BJ (cell line): ENCODE data around the gene PRSS53. TPM values are rescaled to one million over a fixed set of nuclear protein-coding genes. Genes with fewer than 3 reads are reported as not detected.

Source experiments
- CTCF ChIA-PET: fragments of 350-600 bp; formaldehyde crosslinking; extraction: SDS; loops from one replicate; lab custom pipeline; 2021; ENCODE audit warnings: antibody characterized with exemption, inconsistent platforms; lab: Yijun Ruan, JAX
- POLR2A ChIA-PET: fragments of 300-600 bp; sonication (Branson Sonifier 250); formaldehyde crosslinking; extraction: SDS; loops from one replicate; lab custom pipeline; 2021; ENCODE audit warnings: antibody characterized with exemption; lab: Charles Lee
- DNase-seq: peaks from one replicate; pipeline ENCODE4 v3.0.0-alpha.2; 2011; ENCODE audit warnings: low read depth
- H3K27me3 ChIP-seq: 2 replicates; pipeline ENCODE4 v1.6.0; 2011; ENCODE audit warnings: low read length; ENCODE audit not compliant: control insufficient read depth, insufficient read depth
- H3K36me3 ChIP-seq: 2 replicates; pipeline ENCODE4 v1.5.1; 2011; ENCODE audit warnings: low read length; ENCODE audit not compliant: control insufficient read depth, insufficient read depth
- H3K4me3 ChIP-seq: 2 replicates; pipeline ENCODE4 v1.5.1; 2011; ENCODE audit warnings: low read depth, mild to moderate bottlenecking, control low read depth, low read length
- CTCF ChIP-seq: IDR thresholded peaks from 2 replicates; pipeline ENCODE4 v1.5.1; 2011; ENCODE audit warnings: low read depth, mild to moderate bottlenecking, control low read depth, inconsistent platforms, low read length, moderate library complexity; ENCODE audit not compliant: insufficient read depth
- polyA plus RNA-seq: library from polyadenylated mRNA; depleted of rRNA; stranded (reverse); fragments of >200 nt; gene quantifications from 2 replicates; pipeline ENCODE4 v1.2.3, GENCODE V29; 2011; rRNA removed

Gene PRSS53
- polyA plus RNA-seq, 1 experiment, result 1.8 TPM

DNA sequence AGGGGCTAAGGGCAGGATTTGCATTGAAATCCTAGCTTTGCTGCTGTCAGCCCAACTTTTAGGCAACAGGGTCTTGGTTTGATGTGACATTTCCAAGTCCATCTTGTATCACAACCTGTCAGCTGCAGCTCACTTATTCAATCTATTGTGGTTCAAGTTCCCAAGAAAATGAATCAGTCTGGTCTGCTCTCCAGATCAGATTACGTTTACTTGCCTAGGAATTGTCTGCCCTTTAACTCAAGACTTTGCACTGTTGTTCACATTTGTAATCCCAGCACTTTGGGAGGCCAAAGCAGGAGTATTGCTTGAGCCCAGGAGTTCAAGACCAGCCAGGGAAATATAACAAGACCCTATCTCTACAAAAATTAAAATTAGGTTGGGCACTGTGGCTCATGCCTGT lies 45.4 kb downstream of the PRSS53 start:
- ChIA-PET POLR2A (no interaction called here), CTCF (interaction anchor here (1.0 to 1.7 kb wide), 3 partner anchors 10 to 60 kb away, joined by 3 to 5 read pairs (median 4); partner anchors contain the start of genes STX4, ZNF646 and ZNF668)
- no peak for DNase-seq
- TF ChIP-seq CTCF, result no peak
- no peak overlapping the region for H3K4me3 ChIP-seq
- H3K27me3 ChIP-seq, result no peaks in the 10 kb centered on the region
- H3K36me3 ChIP-seq, result peaks cover 32% of the 10 kb centered on the region

- ChIA-PET CTCF (interaction anchor here (0.8 to 1.7 kb wide), 6 partner anchors 8 to 99 kb away, joined by 3 to 5 read pairs (median 4); partner anchors contain the start of gene STX4), POLR2A (no interaction called here)
- Histone ChIP-seq H3K4me3 (no peak overlapping the region), H3K36me3 (peaks cover 37% of the 10 kb centered on the region), H3K27me3 (no peaks in the 10 kb centered on the region)
- no peak for DNase-seq
- no peak for TF ChIP-seq CTCF
Observed at GRCh38 chr16:31042866-31043265, 45.9 kb downstream of the PRSS53 start.

DNA sequence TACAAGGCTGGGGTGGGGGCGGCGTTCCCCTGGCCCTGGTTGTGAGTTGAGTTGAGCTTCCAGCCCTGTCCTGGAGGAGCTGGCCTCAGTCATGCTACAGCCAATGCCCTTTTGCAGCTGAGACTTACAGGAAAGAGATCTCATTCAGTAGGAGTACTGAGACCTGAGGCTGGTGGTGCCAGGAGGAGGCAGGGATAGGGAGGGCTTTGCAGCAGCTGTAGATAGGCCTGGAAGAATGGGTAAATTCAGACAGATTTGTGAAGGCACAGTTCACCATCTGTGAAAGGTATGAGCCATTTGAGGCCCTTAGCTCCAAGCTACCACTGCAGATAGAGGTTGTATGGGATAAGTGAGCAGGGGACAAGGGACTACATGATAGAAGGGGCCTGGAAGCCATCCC lies 49.8 kb downstream of the PRSS53 start:
- no peak for DNase-seq
- Histone ChIP-seq H3K4me3 (no peak overlapping the region), H3K36me3 (peaks cover 48% of the 10 kb centered on the region), H3K27me3 (no peaks in the 10 kb centered on the region)
- no peak for TF ChIP-seq CTCF
- ChIA-PET CTCF (no interaction called here), POLR2A (no interaction called here)

DNA sequence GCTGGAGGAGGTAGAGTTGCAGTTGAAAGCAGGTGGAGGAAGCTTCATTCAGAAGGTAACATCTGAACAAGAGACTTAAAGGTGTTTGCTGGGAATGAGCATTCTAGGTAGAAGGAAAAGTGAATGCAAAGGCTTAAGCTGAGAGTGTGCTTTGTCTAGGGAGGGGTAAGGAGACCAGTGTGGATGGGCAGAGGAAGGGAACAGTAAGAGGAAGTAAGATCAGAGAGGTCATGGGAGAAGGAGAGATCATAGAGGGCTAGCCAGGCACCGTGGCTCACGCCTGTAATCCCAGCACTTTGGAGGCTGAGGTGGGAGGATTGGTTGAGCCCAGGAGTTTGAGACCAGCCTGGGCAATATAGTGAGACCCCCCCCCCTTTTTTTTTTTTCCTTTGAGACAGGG lies 52.1 kb downstream of the PRSS53 start:
- no peak for TF ChIP-seq CTCF
- POLR2A ChIA-PET, result interaction anchor here (0.6 kb wide), 1 partner anchor 38 kb away, joined by 11 read pairs; no protein-coding TSS in a partner anchor
- DNase-seq, result no peak
- CTCF ChIA-PET, result interaction anchor here (0.8 kb wide), 1 partner anchor 10 kb away, joined by 4 read pairs; no protein-coding TSS in a partner anchor
- no peak overlapping the region for H3K4me3 ChIP-seq
- H3K27me3 ChIP-seq, result no peaks in the 10 kb centered on the region
- H3K36me3 ChIP-seq, result peaks cover 39% of the 10 kb centered on the region

- ChIA-PET POLR2A (interaction anchor here (0.6 kb wide), 1 partner anchor 59 kb away, joined by 5 read pairs; no protein-coding TSS in a partner anchor), CTCF (interaction anchor here (0.9 to 1.4 kb wide), 3 partner anchors 9 to 50 kb away, joined by 3 to 5 read pairs (median 3); no protein-coding TSS in a partner anchor)
- TF ChIP-seq CTCF, result no peak
- Histone ChIP-seq H3K36me3 (peaks cover 22% of the 10 kb centered on the region), H3K27me3 (no peaks in the 10 kb centered on the region), H3K4me3 (peak overlapping the region; percentile 74)
- DNase-seq, result peak; percentile 17
Observed at GRCh38 chr16:31033709-31034492, 54.8 kb downstream of the PRSS53 start.

Other genes with a start within 250 kb of the PRSS53 start
- 27.4 and 27.8 TPM in 2 replicates for gene BCL7C, start 194.9 kb downstream of the PRSS53 start, polyA plus RNA-seq
- gene CTF1, start 192.3 kb downstream of the PRSS53 start, polyA plus RNA-seq, result 14.9 and 22.2 TPM in 2 replicates
- 5.9 and 7.6 TPM in 2 replicates for gene FBXL19, start 165.4 kb downstream of the PRSS53 start, polyA plus RNA-seq
- 25.6 and 37.1 TPM in 2 replicates for gene ORAI3, start 139.9 kb downstream of the PRSS53 start, polyA plus RNA-seq
- gene SETD1A, start 131.2 kb downstream of the PRSS53 start, polyA plus RNA-seq, result 0.96 and 1.4 TPM in 2 replicates
- 15.4 and 25.0 TPM in 2 replicates for gene HSD3B7, start 103.7 kb downstream of the PRSS53 start, polyA plus RNA-seq
- gene STX1B, start 78.3 kb downstream of the PRSS53 start, polyA plus RNA-seq, result 1.5 and 1.6 TPM in 2 replicates
- 41.7 and 53.6 TPM in 2 replicates for gene STX4, start 55.4 kb downstream of the PRSS53 start, polyA plus RNA-seq
- 10.2 and 16.3 TPM in 2 replicates for gene ZNF668, start 14.7 kb downstream of the PRSS53 start, polyA plus RNA-seq
- gene ZNF646, start 14.5 kb downstream of the PRSS53 start, polyA plus RNA-seq, result 3.3 and 4.2 TPM in 2 replicates
- gene VKORC1, start 5.9 kb upstream of the PRSS53 start, polyA plus RNA-seq, result 416 and 515 TPM in 2 replicates
- 31.0 and 56.0 TPM in 2 replicates for gene BCKDK, start 19.4 kb upstream of the PRSS53 start, polyA plus RNA-seq
- 28.9 and 31.9 TPM in 2 replicates for gene KAT8, start 28.7 kb upstream of the PRSS53 start, polyA plus RNA-seq
- not detected in 2 replicates for gene PRSS8, start 46.8 kb upstream of the PRSS53 start, polyA plus RNA-seq
- 0.22 and 0.39 TPM in 2 replicates for gene PRSS36, start 61.1 kb upstream of the PRSS53 start, polyA plus RNA-seq
- gene FUS, start 91.2 kb upstream of the PRSS53 start, polyA plus RNA-seq, result 109 and 113 TPM in 2 replicates
- gene PYCARD, start 113.8 kb upstream of the PRSS53 start, polyA plus RNA-seq, result 15.8 and 23.9 TPM in 2 replicates
- gene TRIM72, start 125.2 kb upstream of the PRSS53 start, polyA plus RNA-seq, result not detected in 2 replicates
- not detected in 2 replicates for gene PYDC1, start 128.2 kb upstream of the PRSS53 start, polyA plus RNA-seq
- not detected in 2 replicates for gene ITGAM, start 171.0 kb upstream of the PRSS53 start, polyA plus RNA-seq